HG03571 (cell line): Measurements from ENCODE around the gene SLCO1C1.
"Not testable (repeated sequence)": the region's sequence is repeated elsewhere in the genome, so short reads cannot be mapped to it uniquely, and the experiment has no call there.

Source experiments
- ATAC-seq: cut with Tn5 transposase; IDR thresholded peaks from one replicate; pipeline ENCODE4 v1.9.1; 2021; ENCODE audit not compliant: unreplicated experiment

Gene SLCO1C1, protein sequence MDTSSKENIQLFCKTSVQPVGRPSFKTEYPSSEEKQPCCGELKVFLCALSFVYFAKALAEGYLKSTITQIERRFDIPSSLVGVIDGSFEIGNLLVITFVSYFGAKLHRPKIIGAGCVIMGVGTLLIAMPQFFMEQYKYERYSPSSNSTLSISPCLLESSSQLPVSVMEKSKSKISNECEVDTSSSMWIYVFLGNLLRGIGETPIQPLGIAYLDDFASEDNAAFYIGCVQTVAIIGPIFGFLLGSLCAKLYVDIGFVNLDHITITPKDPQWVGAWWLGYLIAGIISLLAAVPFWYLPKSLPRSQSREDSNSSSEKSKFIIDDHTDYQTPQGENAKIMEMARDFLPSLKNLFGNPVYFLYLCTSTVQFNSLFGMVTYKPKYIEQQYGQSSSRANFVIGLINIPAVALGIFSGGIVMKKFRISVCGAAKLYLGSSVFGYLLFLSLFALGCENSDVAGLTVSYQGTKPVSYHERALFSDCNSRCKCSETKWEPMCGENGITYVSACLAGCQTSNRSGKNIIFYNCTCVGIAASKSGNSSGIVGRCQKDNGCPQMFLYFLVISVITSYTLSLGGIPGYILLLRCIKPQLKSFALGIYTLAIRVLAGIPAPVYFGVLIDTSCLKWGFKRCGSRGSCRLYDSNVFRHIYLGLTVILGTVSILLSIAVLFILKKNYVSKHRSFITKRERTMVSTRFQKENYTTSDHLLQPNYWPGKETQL

DNA sequence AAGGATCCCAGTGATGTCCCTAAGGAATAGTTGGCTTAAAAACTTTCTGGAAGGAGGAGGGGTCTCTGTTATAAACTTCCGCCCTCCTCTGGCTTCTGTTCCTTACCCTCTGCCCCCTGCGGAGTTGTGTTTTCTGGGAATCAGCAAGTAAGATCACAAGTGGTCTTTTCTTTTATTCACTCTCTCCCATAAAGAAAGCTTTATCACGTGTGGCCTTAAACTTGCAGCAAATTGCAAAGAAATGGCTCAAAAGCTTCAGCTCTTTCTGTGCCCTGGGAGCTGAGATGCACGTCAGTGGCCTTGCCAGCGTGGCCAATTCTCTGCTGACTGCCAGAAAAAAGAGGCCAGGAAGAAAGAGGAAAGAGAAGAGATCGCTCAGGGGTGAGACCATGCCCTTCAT is at the start of gene SLCO1C1:
TSS of gene SLCO1C1 (plus strand) at position 101 of the 400 bp plus-strand sequence. CDS start 4,245 bp downstream, outside the sequence.
- ATAC-seq: no peak

DNA sequence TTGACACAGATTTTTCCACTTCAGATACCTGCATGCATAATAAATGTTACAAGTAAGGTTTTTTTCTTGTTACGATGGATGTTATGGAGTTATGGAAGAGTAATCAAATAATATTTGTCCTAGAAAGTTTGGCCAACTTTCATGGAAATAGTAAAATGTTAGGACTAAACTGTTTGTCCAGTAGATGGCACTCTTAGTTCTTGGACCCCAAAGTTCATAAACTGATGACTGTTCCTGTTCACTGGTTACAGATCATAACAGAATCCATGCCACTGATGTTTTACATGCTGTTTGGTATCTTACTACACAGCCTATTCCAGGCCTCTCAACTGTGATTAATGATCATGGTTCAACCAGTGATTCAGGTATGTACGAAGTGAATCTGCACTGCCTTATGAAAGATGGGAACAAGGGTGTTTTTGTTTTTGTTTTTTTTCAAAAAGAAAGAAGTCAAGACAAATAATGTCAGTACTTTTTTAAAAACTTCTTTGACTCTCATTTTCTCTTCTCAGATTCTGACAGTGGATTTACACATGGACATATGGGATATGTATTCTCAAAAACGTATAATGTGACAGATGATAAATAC is 48.8 kb upstream of the SLCO1C1 start:
- ATAC-seq: no peak

- no peak for ATAC-seq
Measured at GRCh38 chr12:20653871-20654270, 41.3 kb upstream of the SLCO1C1 start.

DNA sequence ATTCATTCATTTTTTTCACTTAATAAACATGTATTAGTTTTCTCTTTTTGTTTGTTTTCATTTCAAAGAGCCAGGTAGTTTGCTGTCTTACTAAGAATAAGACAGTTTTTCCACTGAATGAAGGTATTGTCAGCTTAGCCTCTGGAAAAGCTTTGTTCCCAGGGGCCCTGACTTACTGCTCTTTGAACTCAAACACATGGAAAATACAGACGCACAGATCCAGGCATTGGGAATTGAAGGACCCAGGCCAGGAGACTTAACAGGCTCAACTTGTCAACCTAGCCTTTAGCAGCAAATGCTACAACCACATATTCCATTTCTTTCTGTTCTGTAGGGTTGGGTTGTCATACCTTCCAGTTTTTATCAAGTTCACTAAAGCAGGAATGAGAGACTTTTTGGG is 38.5 kb upstream of the SLCO1C1 start:
- ATAC-seq: no peak

DNA sequence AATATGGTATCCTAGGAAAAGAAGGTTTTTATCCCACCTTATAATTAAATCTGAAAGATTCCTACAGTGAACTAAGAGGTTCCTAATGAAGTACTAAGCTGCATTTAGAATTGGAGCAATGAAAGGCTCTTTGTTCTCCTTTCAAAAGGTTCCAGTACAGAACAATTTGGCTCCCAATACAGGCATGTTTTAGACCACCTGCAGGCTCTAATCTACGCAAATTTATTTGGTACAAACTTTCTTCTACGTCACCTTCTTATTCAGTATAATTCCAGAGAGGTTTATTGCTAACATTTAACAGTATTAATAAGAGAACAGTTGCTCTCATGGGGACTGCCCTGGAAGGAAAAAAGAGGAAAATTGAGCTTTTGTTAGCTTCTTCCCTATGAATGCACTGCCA is 37.6 kb upstream of the SLCO1C1 start:
- ATAC-seq: no peak

DNA sequence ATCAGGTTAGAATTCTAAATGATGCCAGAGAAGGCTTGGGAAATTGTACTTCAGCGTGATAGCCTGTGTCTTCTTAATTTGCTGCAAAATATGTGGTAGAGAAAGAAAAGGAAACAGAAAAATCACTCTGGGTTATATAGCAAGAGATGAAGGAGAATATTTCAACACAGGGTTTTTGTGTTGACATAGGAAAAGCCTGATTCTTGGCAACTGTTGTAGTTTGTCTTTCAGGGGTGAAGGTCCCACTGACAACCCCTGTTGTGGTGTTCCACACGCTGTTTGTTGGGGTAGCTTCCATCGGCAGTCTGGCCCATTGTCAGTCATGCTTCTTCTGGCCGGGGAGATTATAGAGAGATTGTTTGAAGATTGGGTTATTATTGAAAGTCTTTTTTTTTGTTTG is 13.8 kb upstream of the SLCO1C1 start:
- no peak for ATAC-seq

GRCh38 chr12:20696181-20696905 is 1.2 kb downstream of the SLCO1C1 start:
- ATAC-seq: no peak

DNA sequence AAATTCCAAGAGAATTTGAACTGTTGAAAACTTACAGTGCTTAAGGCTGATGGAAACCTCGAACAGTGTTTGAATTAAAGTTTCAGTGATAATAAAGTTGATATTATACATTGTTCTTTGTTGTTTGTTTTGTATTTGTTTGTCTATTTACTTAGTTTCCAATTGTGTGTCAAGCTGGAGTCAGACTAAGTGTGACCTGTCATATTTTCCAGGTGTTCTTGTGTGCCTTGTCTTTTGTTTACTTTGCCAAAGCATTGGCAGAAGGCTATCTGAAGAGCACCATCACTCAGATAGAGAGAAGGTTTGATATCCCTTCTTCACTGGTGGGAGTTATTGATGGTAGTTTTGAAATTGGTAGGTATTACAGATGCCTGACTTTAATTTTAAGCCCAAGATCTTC is 6.0 kb downstream of the SLCO1C1 start:
- no peak for ATAC-seq

DNA sequence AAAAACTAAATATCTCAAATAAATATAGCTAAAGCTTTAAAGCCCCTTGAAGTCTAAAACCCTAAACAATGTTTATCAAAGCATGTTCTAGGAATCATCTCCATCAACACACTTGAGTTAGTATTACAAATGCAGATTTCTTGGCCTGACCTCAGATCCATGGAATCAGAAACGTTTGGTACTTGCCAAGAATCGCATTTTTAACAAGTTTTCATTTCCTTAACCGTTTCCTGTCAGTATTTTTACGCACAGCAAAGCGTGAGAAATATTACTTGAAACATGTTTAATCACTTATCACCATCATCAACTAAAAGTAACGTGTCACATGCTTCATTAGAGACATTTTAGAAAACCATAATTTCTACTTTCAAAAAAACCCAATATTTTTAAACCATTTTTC is 9.7 kb downstream of the SLCO1C1 start:
- no peak for ATAC-seq

DNA sequence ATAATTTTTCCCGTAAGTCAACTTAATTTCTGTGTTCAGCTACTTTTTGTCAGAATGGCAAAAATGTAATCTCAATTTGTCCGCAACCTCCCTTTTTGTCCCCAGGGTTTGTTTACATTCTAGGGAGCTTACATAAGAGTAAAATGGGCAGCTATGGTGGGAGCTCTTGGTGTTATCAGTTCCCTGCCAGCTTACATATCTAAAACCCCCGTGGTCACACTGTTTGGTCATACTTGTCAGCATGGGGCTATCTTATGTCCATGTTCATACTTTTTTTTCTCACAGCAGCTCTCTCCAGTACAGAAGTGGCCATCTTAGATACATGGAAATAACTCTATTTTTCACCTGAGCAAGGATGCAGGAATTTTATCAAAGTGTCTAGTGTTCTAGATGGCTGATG is 16.7 kb downstream of the SLCO1C1 start:
- ATAC-seq: no peak

DNA sequence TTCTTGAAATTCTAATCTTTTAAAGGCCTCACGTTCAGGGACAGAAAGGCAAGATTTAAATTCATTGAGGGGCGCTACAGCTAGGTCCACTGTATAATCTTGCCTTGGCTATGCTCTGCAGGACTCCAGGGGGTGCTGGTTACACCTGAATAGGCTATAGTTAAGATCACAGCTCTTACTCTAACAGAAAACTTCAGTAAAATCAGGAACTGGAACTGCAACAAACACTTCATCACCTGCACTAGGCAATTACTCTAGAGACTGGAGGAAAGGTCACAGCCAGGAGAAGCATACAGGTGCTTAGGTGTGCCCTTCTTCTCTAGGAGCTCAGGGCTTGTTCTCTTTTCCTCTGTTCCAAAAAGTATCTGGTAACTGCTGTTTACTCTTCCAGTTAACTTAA is 20.9 kb downstream of the SLCO1C1 start:
- ATAC-seq: no peak

- ATAC-seq: no peak
Measured at GRCh38 chr12:20716985-20717384, 21.9 kb downstream of the SLCO1C1 start.

- ATAC-seq: no peak
Measured at GRCh38 chr12:20718294-20718693, 23.2 kb downstream of the SLCO1C1 start.

- ATAC-seq: no peak
Measured at GRCh38 chr12:20722142-20722541, 27.0 kb downstream of the SLCO1C1 start.

DNA sequence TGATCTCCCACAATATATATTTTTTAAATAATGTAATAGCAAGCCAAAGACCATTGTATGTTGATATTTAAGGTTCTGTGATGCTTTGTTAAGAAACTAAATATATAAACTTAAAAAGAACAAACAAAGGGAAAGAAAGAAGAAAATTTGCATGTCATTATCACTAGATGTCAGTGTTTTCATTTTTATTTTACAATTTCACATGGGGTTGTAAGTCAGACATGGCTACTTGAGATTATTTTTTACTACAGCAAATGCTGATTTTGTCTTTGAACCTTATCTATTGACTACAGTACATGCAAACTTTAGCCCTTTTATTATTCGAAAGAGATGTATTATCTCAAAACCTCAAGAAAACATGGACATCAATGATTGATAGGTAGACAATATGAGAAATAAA is 36.1 kb downstream of the SLCO1C1 start:
- ATAC-seq: no peak

DNA sequence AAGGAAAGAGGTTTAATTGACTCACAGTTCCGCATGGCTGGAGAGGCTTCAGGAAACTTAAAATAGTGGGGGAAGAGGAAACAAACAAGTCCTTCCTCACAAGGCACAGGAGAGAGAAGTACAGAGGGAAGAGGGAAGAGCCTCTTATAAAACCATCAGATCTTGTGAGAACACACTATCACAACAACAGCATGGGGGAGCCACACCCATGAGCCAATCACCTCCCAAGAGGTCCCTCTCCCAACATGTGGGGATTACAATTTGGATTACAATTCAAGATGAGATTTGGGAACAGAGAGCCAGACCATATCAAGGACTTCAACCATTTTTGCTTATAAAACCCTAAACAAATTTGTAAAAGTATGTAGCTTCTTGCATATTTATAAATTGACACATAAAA is 45.8 kb downstream of the SLCO1C1 start:
- no peak for ATAC-seq

- ATAC-seq: no peak
Measured at GRCh38 chr12:20748198-20748597, 53.1 kb downstream of the SLCO1C1 start.

DNA sequence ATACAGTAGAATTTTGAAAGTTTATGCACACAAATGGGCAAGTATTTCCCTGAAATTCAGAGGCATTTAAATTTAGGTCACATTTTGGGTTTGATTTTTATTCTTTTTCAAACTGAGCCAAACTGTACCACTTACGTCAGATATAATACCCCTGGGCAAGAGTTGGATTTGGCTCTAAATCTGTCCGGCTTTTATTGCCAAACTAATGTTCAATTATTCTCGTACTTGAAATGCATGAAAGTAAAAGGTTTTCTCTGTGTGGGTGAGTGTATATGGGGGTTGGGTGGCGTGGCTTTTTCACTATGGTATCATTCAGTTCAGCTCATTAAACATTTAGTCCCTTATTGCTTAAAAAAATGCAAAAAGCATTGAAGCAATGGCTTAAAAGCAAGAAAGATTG is 55.9 kb downstream of the SLCO1C1 start:
- ATAC-seq: no peak

- no peak for ATAC-seq
Measured at GRCh38 chr12:20777420-20777819, 82.3 kb downstream of the SLCO1C1 start.

- ATAC-seq: no peak
Measured at GRCh38 chr12:20778969-20779368, 83.8 kb downstream of the SLCO1C1 start.

DNA sequence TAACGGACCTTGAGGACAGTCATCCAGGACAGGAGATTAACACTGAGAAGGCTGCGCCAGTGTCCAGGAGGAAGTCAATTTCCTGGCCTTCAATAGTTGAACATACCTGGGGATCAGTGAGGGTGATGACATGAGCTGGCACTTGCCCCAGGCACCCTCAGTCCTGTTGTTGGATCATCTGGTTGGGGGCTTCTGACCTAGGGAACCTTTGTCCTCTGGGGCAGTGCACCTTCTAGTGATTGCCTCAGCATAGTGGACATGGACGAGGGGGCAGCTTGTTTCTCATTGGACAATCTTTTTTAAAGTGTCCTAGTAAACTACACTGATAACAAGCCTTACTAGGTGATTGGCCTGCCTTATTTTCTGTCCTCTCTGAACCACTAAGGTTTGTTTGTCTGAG is 84.8 kb downstream of the SLCO1C1 start:
- ATAC-seq: not testable (repeated sequence)
